Endothelial cell of umbilical vein (primary cell): ENCODE measurements around the gene FLRT1.

ENCODE experiments used
- CTCF ChIP-seq, 2 donors: IDR thresholded peaks; 1 replicate in 1 of 2; 2 replicates in 1 of 2; pipeline ENCODE4 v1.5.1; 2011; ENCODE audit warnings: low read length in 2 of 2, mild to moderate bottlenecking in 2 of 2, moderate library complexity in 2 of 2, control low read depth in 1 of 2, inconsistent platforms in 1 of 2, low read depth in 1 of 2; ENCODE audit not compliant: insufficient read depth in 1 of 2; ENCODE audit errors: extremely low read depth in 1 of 2
- POLR2AphosphoS5 ChIP-seq: IDR thresholded peaks from 2 replicates; pipeline ENCODE4 v1.6.1; 2012; ENCODE audit warnings: low read depth, mild to moderate bottlenecking, control low read depth, low read length, moderate library complexity; ENCODE audit not compliant: insufficient read depth

DNA sequence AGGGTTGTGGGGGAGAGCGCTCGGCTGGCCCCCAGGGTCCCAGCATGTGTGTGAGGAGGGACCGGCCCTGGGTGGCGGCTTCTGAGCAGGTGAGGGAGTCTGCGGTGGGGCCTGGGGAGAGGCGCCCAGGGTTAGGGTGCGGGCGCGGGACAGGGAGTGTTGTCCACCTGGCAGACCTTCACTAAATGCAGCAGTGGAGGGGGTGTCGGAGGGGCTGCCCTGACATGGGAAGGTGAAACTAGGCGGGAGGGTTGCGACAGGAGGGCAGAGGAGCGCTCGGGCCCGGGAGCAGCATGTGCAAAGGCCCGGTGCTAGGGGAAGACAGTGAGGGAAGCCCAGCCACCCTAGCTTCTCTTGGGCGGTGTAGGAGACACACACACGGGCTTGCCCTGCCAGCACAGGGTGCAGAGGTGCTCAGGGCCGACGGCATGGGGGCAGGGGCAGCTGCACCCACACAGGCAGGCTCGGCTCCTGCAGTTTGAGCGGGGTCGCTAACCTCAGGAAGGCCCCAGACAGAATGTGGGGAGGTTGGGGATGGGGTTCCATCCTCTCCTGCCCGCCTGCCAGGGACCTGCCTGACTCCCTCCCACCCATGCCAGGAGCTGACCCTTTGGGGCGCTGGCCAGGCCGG, 27.3 kb upstream of the FLRT1 start:
- TF ChIP-seq CTCF (IDR thresholded peaks at IDR 0.05; ENCODE audit: extremely low read depth in 1 of 2, insufficient read depth in 1 of 2, low read depth in 1 of 2, low read length in 2 of 2) (no peak), POLR2AphosphoS5 (no peak)
